GM21447 (cell line): Measurements from ENCODE around the gene TECPR2.
"Not testable (repeated sequence)": the region's sequence is repeated elsewhere in the genome, so short reads cannot be mapped to it uniquely, and the experiment has no call there.

Experiments
- ATAC-seq: cut with Tn5 transposase; IDR thresholded peaks from one replicate; pipeline ENCODE4 v1.9.1; 2021; ENCODE audit not compliant: unreplicated experiment

Gene TECPR2, protein sequence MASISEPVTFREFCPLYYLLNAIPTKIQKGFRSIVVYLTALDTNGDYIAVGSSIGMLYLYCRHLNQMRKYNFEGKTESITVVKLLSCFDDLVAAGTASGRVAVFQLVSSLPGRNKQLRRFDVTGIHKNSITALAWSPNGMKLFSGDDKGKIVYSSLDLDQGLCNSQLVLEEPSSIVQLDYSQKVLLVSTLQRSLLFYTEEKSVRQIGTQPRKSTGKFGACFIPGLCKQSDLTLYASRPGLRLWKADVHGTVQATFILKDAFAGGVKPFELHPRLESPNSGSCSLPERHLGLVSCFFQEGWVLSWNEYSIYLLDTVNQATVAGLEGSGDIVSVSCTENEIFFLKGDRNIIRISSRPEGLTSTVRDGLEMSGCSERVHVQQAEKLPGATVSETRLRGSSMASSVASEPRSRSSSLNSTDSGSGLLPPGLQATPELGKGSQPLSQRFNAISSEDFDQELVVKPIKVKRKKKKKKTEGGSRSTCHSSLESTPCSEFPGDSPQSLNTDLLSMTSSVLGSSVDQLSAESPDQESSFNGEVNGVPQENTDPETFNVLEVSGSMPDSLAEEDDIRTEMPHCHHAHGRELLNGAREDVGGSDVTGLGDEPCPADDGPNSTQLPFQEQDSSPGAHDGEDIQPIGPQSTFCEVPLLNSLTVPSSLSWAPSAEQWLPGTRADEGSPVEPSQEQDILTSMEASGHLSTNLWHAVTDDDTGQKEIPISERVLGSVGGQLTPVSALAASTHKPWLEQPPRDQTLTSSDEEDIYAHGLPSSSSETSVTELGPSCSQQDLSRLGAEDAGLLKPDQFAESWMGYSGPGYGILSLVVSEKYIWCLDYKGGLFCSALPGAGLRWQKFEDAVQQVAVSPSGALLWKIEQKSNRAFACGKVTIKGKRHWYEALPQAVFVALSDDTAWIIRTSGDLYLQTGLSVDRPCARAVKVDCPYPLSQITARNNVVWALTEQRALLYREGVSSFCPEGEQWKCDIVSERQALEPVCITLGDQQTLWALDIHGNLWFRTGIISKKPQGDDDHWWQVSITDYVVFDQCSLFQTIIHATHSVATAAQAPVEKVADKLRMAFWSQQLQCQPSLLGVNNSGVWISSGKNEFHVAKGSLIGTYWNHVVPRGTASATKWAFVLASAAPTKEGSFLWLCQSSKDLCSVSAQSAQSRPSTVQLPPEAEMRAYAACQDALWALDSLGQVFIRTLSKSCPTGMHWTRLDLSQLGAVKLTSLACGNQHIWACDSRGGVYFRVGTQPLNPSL (N-terminal part only)

DNA sequence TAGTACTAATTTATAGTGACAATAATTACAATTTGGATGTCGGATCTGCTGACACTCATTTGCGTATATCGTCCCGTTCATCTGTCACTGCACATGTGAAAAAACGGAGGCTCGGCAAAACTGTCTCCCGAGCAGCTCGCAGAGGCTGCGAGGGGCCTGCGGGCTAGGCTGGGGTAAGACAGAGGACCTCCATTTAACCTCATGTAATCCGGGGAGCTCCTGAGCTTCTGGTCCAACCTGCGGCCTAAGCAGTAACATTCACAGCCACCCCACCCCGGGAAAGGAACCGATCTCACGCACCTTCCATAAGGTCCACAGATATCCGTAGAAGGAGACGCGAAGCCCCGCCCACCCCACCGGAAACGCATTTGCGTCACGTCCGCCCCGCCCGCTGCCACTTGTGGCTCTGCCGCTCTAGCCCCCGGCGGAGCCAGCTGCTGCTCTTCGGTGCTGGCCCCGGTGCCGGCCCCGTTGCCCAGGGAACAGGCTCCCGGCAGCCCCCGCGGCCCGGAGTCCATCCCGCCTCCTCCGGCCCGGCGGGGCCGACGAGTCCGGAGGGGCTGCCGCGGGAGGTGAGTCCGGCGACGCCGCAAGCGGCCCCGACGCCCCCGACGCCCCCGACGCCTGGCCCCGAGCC is at the start of gene TECPR2, which contains the start of gene CINP:
TSS of gene TECPR2 (plus strand) at position 397 of the 637 bp plus-strand sequence. CDS start 13,781 bp downstream, outside the sequence.
TSS of gene CINP (minus strand) at position 346 of the 637 bp plus-strand sequence. CDS start at position 307, 39 bp downstream.
- ATAC-seq = peak; percentile 85

DNA sequence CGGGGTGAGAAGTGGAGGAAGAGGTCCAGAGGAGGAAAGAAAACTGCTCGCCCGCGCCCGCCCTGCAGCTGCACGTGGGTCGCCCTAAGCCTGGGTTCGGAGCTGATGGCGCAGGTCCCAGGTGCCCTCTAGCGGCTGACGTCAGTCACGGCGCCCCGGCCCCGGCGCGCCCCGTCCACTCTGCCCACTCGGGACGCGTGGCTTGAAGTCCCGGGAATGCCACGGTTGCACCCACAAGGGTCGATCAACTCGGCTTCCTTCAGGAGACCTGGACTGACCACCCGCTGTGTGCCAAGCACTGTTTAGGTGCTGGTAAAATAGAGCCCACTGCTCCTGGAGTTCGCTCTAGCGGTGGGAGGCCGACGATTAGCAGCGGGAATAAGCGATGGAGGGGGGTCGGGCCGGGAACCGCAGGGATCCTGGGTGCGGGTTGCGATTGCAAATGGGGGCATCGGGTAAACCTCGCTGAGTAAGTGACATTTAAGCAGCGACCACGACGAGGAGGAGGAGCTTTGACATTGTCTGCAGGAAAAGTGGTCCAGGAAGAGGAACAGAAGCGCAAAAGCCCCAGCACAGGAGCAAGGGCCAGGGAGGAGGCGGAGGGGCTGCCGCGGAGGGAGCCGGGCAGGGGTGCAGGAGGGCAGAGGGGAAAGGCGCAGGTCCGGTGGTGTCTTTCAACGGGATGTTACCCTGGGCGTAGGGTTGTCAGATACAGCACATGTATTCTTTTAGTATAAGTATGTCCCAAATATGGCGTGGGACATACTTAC is 48.3 kb upstream of the TECPR2 start:
- peak; percentile 45 for ATAC-seq

DNA sequence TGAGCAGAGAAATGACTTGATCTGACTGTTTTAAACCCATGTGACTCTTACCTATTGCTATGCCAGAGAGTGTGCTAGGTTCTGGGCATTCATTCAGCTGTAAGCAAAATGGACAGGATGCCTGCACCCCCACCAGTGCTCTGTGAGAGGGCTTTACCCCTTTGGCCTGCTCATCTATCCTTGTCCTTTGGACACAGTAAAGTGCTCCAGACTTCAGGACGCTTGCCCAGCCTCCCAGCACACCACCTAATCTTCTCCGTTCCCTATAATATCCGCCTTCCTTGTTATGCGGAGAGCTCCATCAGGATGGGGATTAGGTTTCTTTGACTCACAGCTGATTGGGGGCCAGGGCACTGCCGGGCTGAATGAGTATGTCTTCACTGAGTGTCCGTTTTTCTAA is 47.6 kb upstream of the TECPR2 start:
- ATAC-seq = no peak

DNA sequence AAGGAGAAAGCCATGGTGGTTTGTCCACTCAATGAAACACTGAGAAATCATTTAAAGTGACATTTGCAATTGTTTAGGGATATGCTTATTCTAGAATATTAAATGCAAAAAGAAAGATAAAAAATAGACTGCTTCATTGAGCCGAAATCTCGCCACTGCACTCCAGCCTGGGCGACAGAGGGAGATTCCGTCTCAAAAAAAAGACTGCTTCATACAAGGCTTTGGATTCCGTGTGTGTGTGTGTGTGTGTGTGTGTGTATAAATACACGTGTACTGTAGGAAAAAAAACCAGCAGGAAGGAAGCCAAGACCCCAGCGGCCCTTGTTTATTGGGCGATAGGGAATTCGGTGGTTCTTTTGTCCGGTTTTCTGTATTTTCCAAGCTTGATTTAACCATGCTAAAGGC is 46.4 kb upstream of the TECPR2 start:
- ATAC-seq = no peak

DNA sequence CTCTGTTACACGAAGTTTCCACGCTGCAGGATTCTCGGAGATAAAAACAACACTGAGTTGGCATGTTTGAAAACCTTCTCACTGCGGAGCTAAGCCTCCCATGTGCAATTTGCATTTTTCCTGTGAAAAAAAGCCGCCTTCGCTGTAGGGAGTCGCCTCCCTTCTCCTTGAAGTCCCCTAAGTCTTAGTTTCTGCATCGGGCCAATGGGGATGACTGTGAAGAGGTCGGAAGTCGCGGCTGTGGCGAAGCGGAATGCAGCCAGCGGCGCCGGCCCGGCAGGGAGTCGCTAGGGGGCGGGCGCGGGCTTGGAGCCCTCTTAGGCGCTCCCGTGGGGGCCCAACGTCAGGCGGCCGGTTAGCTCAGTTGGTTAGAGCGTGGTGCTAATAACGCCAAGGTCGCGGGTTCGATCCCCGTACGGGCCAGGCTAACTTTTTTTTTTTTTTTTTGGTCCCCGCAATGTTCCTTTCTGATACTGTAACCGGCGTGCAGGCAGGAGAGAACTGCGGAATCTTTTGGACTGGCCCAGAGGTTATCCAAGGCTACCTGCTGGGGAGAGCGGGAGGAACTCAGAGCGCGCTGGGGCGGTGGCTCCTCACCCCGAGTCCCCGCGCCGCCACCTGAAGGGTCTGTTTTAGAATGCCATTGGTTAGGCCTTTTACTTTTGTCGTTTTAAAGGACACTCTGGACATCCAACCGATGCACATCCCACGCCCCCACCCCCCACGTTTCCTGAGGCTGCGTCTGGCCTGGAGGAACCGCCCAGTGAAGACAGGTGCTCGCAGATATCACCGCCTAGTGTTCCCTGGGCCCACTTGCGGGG is 45.8 kb upstream of the TECPR2 start:
- peak; percentile 56 for ATAC-seq

DNA sequence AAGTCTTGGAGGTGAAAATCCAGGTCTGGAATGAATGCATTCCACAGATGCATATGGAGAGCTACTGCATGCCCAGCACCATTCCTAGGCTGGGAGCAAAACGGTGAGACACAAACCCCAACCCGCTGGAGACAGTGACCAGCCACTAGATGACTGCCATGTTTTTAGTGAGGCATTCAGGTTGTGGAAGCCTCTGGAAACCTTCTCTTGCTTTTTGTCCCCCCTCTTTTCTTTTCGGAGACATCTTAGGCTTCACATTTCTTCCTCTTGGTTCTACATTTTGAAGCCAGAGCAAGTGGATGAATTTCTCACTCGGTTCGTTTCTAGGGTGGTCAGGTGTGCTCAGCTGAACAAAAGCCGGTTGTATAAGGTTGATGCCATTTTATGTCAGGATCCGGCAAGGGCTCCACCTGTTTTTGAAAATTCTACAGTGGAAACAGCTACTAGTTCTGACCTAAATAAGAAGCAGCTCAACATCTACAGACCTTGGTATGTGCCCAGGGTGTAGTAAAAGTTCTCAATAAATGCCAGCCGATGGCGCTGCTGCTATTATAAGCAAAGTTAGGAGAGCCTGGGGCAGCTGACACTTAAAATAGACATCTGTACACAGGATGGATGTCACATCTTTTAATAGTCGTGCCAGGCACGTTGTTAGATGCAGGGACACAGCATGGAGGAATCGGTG is 45.0 kb upstream of the TECPR2 start:
- ATAC-seq = no peak

DNA sequence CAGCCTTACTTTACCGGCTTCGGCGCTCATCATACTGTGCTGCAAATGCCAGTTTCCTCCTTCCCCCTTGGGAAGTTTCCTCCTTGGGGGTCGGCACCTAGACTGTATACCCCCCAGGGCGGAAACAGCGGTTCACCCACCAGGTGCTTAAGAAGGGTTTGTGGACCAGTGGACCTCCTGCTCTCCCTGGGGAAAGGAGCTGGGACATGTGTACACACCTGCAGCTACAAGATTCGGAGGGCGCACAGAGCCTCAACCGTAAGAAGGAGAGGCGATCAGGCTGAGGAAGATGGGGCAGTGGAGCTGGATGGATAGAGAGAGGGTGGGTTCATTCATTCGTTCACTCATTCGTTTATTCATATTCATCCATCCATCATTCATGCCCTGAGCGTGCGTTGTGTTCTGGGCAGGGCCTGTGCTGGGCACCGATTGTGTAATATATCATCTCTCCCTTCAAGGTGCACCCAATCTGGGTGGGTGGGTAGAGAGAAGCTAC is 43.9 kb upstream of the TECPR2 start:
- no peak for ATAC-seq

DNA sequence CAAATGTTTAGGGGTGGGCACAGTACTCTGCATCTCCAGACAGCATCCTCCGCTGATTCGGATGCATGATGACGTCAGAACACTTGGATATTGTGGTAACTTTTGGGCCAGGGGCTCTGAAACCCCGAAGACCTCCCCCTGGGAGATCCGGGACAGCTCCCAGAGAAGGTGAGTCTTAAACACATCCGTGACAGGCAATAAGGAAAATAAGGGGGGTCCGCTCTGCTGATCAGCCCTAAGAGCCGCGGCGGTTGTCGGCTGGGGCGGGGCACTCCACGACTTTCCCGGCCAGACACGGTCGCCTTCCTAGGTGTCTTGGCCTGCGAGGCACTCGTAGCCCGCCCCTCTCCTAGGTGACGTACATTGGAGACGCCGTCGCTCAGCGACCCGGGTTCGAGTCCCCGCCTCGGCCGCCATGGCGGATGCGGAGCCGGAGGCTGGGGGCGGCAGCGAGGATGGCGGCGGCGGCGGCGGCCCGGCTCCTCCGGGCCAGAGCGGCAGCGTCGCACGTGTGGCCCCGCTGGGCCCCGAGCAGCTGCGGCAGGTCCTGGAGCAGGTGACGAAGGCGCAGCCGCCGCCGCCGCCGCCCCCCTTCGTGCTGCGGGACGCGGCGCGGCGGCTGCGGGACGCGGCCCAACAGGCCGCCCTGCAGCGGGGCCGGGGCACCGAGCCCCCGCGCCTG is 43.2 kb upstream of the TECPR2 start, which contains the start of gene ZNF839:
TSS of gene ZNF839 (plus strand) at position 396 of the 682 bp plus-strand sequence. CDS start at position 416, 20 bp downstream.
- ATAC-seq = peak; percentile 45

DNA sequence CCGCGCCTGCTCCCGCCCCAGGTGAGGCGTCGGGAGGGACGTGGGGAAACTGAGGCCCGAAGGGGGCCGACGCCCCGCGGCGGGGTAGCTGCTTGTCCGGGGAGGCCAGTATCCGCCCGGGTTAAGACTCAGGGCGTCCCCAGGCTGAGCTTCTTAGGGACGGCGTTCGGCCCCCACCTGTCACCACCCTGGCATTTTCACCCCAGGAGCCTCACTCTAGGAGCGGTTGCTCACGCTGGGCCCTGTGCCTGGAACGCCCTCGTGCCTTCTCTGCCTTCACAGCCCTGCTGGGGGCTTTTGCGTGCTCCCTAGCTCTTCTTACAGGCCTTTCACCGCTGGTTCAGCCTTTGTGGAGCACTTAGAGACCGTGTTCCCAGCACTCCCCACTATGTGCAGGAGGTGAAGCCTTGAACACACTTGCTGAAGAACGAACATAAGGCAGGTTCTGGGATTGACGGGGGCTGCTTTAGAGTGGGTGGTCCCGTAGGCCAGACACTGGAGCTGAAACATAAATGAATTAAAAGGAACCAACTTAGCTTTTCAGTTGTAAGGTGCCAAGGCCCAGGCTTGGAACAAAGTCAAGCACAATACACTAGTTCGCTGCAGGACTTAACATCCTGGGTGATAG is 42.6 kb upstream of the TECPR2 start:
- peak; percentile 11 for ATAC-seq

DNA sequence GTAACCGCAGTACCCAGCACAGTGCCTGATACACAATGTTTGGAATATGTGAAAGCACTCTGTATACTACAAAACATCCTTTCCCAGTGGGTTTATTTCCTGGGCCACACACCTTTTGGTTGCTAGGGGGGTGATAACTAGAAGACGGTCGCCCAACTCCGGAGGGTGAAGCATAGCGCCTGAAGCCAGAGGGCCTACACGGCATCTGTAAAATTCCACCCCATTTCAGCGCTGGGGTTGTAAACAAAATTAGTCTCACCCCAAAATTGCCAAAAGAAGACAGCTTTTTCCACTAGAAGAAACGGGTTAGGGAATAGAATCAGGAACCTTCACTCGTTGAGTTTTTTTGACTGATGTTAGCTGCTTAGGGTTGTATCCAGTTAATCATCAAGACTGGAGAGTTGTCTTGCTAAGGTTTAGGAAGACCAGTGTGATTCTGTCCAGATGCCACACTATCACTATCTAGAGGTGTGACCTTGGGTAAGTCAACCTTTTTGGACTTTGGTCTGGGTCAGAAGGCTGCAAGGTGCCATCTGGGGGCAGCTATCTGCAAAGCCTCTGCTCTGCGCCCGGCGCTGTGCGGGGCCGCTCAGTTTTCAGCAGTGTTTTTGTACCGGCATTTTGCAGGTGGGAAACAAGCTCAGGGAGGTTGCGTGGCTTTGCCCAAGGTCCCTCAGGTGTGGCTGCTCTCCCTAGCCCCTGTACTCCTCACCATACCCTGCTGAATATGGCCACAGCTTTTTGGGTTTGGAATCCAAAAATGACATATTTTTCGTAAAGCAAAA is 41.9 kb upstream of the TECPR2 start:
- ATAC-seq = no peak

DNA sequence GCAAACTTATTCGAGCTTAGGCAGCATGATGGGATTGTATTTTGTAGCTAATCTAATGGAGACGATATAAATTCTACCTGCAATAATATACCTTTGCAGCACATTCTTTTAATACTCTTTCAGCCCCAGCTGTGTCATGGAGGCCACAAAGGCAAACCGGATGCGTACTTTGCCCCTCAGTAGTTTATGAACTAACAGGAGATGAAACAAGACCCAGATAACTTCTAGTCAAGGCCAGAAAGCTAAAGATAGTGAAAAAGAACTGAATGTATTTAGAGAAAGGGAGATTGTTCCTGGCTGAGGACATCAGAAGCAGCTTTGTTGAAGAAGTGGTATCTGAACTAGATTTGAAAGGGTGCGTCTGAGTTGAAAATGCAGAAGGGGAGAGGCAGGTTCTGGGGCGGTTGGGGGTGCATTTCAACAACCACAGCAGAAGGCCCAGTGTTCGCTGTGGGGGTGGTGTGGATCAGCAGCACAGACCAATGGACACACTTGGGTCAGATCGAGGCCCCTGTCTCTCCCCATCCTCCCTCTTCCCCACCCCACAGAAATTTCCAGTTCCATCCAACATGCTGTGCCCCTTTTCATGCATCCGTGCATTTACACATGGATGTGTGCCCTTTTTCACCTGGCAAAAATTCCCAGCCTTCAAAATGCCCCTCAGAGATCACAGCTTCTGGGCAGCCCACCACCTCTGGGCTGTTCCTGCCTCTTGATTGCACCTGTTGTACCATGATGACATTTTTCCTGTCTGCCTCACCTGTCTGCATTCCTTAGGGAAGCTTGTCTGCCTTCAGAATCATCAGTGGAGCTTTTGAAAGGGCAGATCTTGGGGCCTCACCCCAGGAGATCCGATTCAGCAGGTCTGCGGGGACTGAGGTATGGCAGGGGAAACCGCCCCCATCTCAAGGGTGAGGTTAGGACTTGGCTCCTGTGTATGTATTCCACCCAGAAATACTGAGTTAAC is 41.0 kb upstream of the TECPR2 start:
- no peak for ATAC-seq

DNA sequence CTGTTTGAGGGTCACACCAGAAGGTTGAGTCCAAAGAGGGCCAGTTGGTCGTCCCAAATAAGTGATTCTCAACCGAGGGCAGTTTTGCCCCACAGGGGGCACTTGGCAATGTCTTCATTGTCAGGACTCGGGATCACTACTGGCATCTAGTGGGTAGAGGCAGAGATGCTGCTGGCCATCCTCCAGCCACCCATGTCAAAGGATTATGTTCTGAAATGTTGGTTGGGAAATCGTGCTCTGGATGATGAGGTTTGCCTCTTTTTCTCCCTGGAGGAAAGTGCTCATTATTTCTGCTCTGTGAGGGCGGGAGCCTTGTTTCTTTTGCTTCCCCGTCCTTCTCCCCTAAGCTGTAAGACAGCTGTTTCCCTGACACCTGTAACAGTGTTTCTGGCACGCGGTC is 39.6 kb upstream of the TECPR2 start:
- no peak for ATAC-seq

DNA sequence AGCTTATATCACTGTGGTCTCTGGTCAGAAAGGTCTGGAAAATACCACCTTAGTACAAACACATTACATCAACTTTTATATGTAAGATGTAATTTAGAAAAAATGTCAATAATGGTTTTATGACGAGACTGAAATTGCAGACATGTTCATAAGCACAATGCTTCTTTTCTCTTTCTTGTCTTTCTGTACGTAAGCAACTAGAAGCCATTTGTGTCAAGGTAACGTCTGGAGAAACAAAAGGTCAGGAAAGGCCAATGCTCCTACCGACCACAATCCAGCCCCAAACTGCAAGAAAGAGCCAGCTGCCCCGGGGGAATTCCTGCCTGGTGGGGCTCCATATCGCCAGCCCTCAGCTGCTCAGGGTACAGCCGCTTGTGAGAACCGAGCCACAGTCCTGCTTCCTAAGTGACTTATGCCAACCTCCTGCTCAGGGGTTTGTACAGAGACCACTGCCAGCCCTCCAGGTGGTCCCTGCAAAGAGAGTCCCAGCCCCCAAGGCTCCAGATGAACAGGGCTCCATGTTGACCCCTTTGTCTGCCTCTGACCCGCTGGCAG is 36.9 kb upstream of the TECPR2 start:
- ATAC-seq = no peak

DNA sequence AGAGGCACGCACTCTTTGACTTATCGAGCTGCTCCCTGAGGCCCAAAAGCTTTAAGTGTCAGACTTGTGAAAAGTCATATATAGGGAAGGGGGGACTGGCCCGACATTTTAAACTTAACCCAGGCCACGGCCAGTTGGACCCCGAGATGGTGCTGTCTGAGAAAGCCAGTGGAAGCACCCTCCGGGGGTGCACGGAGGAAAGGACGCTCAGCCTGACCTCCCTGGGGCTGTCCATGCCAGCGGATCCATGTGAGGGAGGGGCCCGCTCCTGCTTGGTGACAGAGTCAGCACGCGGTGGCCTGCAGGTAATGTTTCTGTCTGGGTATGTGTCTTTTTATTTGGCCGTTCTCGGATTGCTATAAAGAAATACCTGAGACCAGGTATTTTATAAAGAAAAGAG is 36.2 kb upstream of the TECPR2 start:
- no peak for ATAC-seq

DNA sequence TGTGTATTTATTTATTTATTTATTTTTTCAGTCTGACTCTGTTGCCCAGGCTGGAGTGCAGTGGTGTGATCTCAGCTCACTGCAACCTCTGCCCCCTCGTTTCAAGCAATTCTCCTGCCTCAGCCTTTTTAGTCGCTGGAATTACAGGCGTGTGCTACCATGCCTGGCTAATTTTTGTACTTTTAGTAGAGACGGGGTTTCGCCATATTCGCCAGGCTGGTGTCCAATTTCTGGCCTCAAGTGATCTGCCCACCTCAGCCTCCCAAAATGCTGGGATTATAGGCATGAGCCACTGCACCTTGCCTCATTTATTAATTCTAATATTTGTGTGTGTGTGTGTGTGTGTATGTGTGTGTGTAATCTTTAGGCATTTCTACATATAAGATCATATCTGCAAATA is 33.4 kb upstream of the TECPR2 start:
- not testable (repeated sequence) for ATAC-seq
